Uterus (tissue), 2 donors: Measurements from ENCODE around the gene GMPR.

Experiments
- CTCF ChIP-seq, 4 experiments: fragments of 200-600 bp in 2 of 4; fragments of 450-650 bp in 2 of 4; sonication (generic) in 2 of 4; IDR thresholded peaks; one replicate each; pipeline ENCODE4 v1.5.1; 2016 to 2019; ENCODE audit warnings: antibody characterized with exemption in 4 of 4, mild to moderate bottlenecking in 2 of 4, moderate library complexity in 1 of 4
- POLR2A ChIP-seq, 2 donors: fragments of 450-650 bp; IDR thresholded peaks; one replicate each; pipeline ENCODE4 v1.6.1; 2016; ENCODE audit warnings: antibody characterized with exemption in 2 of 2, mild to moderate bottlenecking in 1 of 2, moderate library complexity in 1 of 2

GRCh38 chr6:16311763-16312162 is 73.4 kb downstream of the GMPR start:
- TF ChIP-seq POLR2A (IDR thresholded peaks at IDR 0.05) (no peak), CTCF (IDR thresholded peaks at IDR 0.05) (no peak)
